SK-N-SH (cell line): ENCODE data around the gene CTTN. TPM values are rescaled to one million over a fixed set of nuclear protein-coding genes. Genes with fewer than 3 reads are reported as not detected.

Source experiments
- CTCF ChIA-PET: fragments of 300-600, 350-600 bp; formaldehyde crosslinking; extraction: SDS; loops from one replicate; lab custom pipeline; 2021; lab: Yijun Ruan, JAX
- POLR2A ChIA-PET: fragments of 350-600 bp; sonication (Branson Sonifier 250); formaldehyde crosslinking; extraction: SDS; loops from one replicate; lab custom pipeline; 2020; ENCODE audit warnings: antibody characterized with exemption, inconsistent platforms; lab: Yijun Ruan, JAX
- DNase-seq: peaks from one replicate; pipeline ENCODE4 v3.0.0; 2012
- H2AFZ ChIP-seq: fragments of 200-600 bp; sonication (generic); 2 replicates; pipeline ENCODE4 v1.8.1; 2016; ENCODE audit warnings: antibody characterized with exemption, mild to moderate bottlenecking, low read depth
- H3F3A ChIP-seq: fragments of 200-600 bp; sonication (generic); replicated peaks from 2 replicates; pipeline ENCODE3; 2016; ENCODE audit warnings: antibody characterized with exemption, mild to moderate bottlenecking; ENCODE audit not compliant: insufficient read depth
- H3K27ac ChIP-seq, 2 experiments: fragments of 200-500 bp in 1 of 2; fragments of 200-600 bp in 1 of 2; sonication (Bioruptor generic) in 1 of 2; sonication (generic), shearing (Covaris generic) in 1 of 2; 2 replicates each; pipeline versions ENCODE4 v1.5.1 to v1.6.1; 2014 to 2016; ENCODE audit warnings: low read depth in 2 of 2, inconsistent platforms in 1 of 2, low read length in 1 of 2, mild to moderate bottlenecking in 1 of 2, mixed read lengths in 1 of 2
- H3K27me3 ChIP-seq: fragments of 200-600 bp; sonication (generic), shearing (Covaris generic); 2 replicates; pipeline ENCODE4 v1.6.1; 2016; ENCODE audit warnings: mixed run types; ENCODE audit not compliant: insufficient read depth
- H3K36me3 ChIP-seq, 2 experiments: fragments of 200-500 bp in 1 of 2; fragments of 200-600 bp in 1 of 2; sonication (Bioruptor generic) in 1 of 2; sonication (generic) in 1 of 2; replicated peaks in 1 of 2; 2 replicates each; pipeline versions ENCODE3 to v1.5.1; 2014 to 2016; ENCODE audit warnings: low read length in 1 of 2, mild to moderate bottlenecking in 1 of 2; ENCODE audit not compliant: insufficient read depth in 2 of 2, control insufficient read depth in 1 of 2
- H3K4me1 ChIP-seq, 2 experiments: fragments of 200-500 bp in 1 of 2; fragments of 200-600 bp in 1 of 2; sonication (Bioruptor generic) in 1 of 2; sonication (generic), shearing (Covaris generic) in 1 of 2; 2 replicates each; pipeline versions ENCODE4 v1.5.1 to v1.6.1; 2014 to 2016; ENCODE audit warnings: low read depth in 1 of 2, low read length in 1 of 2, mixed run types in 1 of 2; ENCODE audit not compliant: insufficient read depth in 2 of 2, control insufficient read depth in 1 of 2
- H3K4me2 ChIP-seq: fragments of 200-600 bp; sonication (generic), shearing (Covaris generic); 2 replicates; pipeline ENCODE4 v1.6.1; 2017; ENCODE audit warnings: mixed run types
- H3K4me3 ChIP-seq, 2 experiments: fragments of 200-500 bp in 1 of 2; fragments of 200-600 bp in 1 of 2; sonication (Bioruptor generic) in 1 of 2; sonication (generic), shearing (Covaris generic) in 1 of 2; 2 replicates each; pipeline versions ENCODE4 v1.5.1 to v1.8.1; 2014 to 2016; ENCODE audit warnings: low read depth in 2 of 2, inconsistent platforms in 1 of 2, low read length in 1 of 2, mild to moderate bottlenecking in 1 of 2, mixed read lengths in 1 of 2, moderate library complexity in 1 of 2
- H3K79me2 ChIP-seq: fragments of 200-600 bp; sonication (generic); 2 replicates; pipeline ENCODE4 v1.8.1; 2017; ENCODE audit warnings: mild to moderate bottlenecking; ENCODE audit not compliant: insufficient read depth
- H3K9ac ChIP-seq: fragments of 200-600 bp; sonication (generic); 2 replicates; pipeline ENCODE4 v1.6.1; 2017; ENCODE audit warnings: mixed run types
- H3K9me2 ChIP-seq: fragments of 200-600 bp; sonication (generic); 2 replicates; pipeline ENCODE4 v1.6.1; 2017; ENCODE audit warnings: mixed run types
- H3K9me3 ChIP-seq: fragments of 200-600 bp; sonication (generic); 2 replicates; pipeline ENCODE4 v1.6.1; 2017; ENCODE audit warnings: mixed run types, mild to moderate bottlenecking, moderate library complexity
- H4K20me1 ChIP-seq: fragments of 200-600 bp; sonication (generic); 2 replicates; pipeline ENCODE4 v1.6.1; 2017; ENCODE audit warnings: mild to moderate bottlenecking, mixed run types; ENCODE audit not compliant: insufficient read depth
- ELF1 ChIP-seq: IDR thresholded peaks from 2 replicates; pipeline ENCODE4 v1.4.0; 2012
- EP300 ChIP-seq, 2 experiments: IDR thresholded peaks; 2 replicates each; pipeline versions ENCODE4 v1.4.0 to v1.6.1; 2012; ENCODE audit warnings: borderline replicate concordance in 1 of 2, low read depth in 1 of 2, low read length in 1 of 2
- EZH2phosphoT487 ChIP-seq: fragments of 200-600 bp; sonication (generic); IDR thresholded peaks from 2 replicates; pipeline ENCODE4 v1.6.1; 2017; ENCODE audit warnings: low read depth, mixed run types, mild to moderate bottlenecking, antibody characterized with exemption, moderate library complexity, borderline replicate concordance
- FOXJ3 ChIP-seq: sonication (generic); formaldehyde crosslinking; IDR thresholded peaks from 2 replicates; pipeline ENCODE4 v1.5.1; 2020; ENCODE audit warnings: mild to moderate bottlenecking, missing genetic modification reagents
- GATA2 ChIP-seq: sonication (generic); formaldehyde crosslinking; IDR thresholded peaks from 2 replicates; pipeline ENCODE4 v1.5.0; 2020; ENCODE audit warnings: mild to moderate bottlenecking, missing genetic modification reagents
- NRF1 ChIP-seq: IDR thresholded peaks from 2 replicates; pipeline ENCODE4 v1.6.1; 2012; ENCODE audit warnings: low read depth, mild to moderate bottlenecking, low read length
- POLR2AphosphoS5 ChIP-seq: IDR thresholded peaks from 2 replicates; pipeline ENCODE4 v1.6.1; 2012; ENCODE audit warnings: low read depth, low read length
- RAD21 ChIP-seq: IDR thresholded peaks from 2 replicates; pipeline ENCODE4 v1.6.1; 2012; ENCODE audit warnings: mild to moderate bottlenecking, low read length
- SMC3 ChIP-seq: IDR thresholded peaks from 2 replicates; pipeline ENCODE4 v1.6.1; 2012; ENCODE audit warnings: low read depth, low read length, improper control_type of control experiment
- TAF1 ChIP-seq: IDR thresholded peaks from 2 replicates; pipeline ENCODE4 v1.6.1; 2012; ENCODE audit warnings: low read depth, mild to moderate bottlenecking, low read length, moderate library complexity, borderline replicate concordance
- WGBS: methylation state at CpG from one replicate; pipeline ENCODE4 v1.1.6; 2017; ENCODE audit warnings: low lambda C conversion rate; 5-methylcytosine and 5-hydroxymethylcytosine counted together
- polyA plus RNA-seq, 3 experiments: library from polyadenylated mRNA; depleted of rRNA; stranded (reverse); fragments of >200 nt; gene quantifications; 2 replicates each; pipeline ENCODE4 v1.2.3, GENCODE V29; 2012
- TF ChIP-seq, protein P1 (sequence below): IDR thresholded peaks from 2 replicates; pipeline ENCODE4 v1.4.0; 2012; ENCODE audit warnings: low read depth, borderline replicate concordance

The CTTN gene
- polyA plus RNA-seq, 1 of the 3 experiments (the other 2 are of a cell fraction): 243 TPM

DNA sequence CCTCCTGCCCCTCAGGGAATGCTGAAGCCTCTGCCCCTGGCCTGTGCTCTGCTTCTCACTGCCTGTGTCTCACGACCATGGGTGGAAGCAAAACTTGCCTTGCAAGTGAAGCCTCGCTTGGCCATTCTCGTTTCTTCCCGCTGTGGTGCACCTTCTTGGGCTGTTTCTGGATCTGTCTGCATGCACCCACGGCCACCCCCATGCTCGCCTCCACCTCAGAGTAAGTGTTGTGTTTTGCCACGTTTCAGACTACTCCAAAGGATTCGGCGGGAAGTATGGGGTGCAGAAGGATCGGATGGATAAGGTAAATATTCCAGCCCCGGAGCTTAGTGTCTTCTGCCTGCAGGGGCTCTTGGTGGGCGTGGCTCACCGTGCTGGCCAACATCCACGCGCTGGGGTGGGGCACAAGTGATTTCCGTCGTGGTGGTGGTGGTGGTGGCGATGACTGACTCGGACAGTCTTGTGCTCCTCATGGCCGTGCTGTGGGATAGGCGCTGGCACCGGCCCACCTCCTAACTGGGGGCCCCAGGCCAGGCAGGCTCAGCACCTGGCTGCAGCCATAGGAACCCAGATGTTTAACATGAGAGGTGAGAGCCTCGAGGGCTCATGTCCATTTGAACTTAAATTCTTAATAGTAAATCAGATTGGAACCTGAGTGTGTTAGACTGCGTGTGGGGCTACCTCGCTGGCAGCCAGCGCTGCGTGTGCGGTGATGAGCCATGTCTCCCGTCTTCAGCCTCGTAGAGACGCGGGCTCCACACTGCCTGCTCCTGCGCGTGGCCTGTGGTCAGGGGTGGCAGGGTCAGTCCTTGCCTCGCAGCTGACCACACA is 24.6 kb downstream of the CTTN start:
- POLR2A ChIA-PET: no interaction called here
- Histone ChIP-seq H3K9ac (no peak overlapping the region), H3F3A (peaks cover 12% of the 10 kb centered on the region), H3K4me2 (no peak overlapping the region), H3K79me2 (peaks cover 47% of the 10 kb centered on the region), H3K9me3 (no peaks in the 10 kb centered on the region), H3K27me3 (no peaks in the 10 kb centered on the region), H3K36me3 (peaks cover 65 to 75% of the 10 kb centered on the region in 2 experiments), H3K4me3 (no peak overlapping the region), H3K27ac (no peak overlapping the region; a peak in 1 of 4 replicates), H2AFZ (no peak overlapping the region), H4K20me1 (peaks cover 59% of the 10 kb centered on the region), H3K4me1 (no peaks in the 10 kb centered on the region; a peak in 1 of 4 replicates), H3K9me2 (no peaks in the 10 kb centered on the region)
- CTCF ChIA-PET: no interaction called here
- no peak for TF ChIP-seq FOXJ3 (CRISPR knock-in tag)
- no peak for DNase-seq
- 96% methylated on average over 32 of the region's 35 CpGs for WGBS

DNA sequence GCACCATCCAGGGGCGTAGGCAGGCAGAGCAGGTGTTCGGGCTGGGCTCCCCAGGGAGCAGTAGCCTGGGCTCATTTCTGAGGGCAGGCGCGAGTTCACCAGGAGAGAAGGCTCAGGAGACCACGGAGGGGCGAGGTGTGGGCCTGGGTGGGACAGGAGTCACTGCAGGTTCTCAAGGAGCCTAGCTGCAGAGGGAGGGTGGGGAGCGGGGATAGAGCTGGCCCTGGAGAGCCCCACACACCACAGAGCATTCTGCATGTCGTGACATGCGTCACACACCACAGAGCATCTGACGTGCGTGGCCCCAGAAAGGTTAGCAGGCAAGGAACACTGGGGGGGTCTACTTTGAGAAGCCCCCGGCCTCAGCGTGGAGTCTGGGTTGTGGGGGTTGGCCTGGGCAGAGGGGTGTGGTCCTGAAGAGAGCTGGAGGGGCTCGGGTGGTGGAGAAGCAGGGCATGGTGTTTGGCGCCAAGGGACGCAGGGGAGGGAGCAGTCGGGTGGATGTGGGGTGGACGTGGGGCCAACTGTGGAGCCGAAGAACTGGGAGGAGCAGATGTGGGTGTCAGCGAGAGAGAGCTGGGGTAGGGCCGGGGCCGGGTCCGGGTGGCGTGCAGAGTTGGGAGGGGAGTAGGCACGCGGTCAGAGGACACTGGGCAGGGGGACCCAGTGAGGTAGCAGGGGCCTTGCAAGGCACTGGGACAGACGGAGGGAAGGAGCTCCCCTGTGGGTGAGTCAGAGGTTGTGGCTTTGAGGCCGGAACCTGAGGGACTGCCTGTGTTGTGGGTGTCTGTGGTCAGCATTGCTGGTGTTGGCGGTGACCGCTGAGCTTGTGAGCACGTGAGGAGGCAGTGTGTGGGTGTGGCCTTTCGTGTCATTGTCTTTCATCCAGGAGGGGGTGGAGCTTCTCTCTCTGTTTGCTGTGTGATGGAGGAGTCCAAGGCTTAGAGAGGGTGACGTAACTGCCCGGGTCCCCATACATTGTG is 25.5 kb downstream of the CTTN start:
- Histone ChIP-seq H2AFZ (no peak overlapping the region), H3K79me2 (peaks cover 48% of the 10 kb centered on the region), H3K36me3 (peaks cover 64 to 70% of the 10 kb centered on the region in 2 experiments), H3K9me2 (no peaks in the 10 kb centered on the region), H4K20me1 (peaks cover 60% of the 10 kb centered on the region), H3K9ac (no peak overlapping the region), H3K27ac (no peak overlapping the region; a peak in 1 of 4 replicates), H3K4me2 (no peak overlapping the region), H3K27me3 (no peaks in the 10 kb centered on the region), H3K4me3 (no peak overlapping the region), H3F3A (peaks cover 12% of the 10 kb centered on the region), H3K9me3 (no peaks in the 10 kb centered on the region), H3K4me1 (no peaks in the 10 kb centered on the region)
- DNase-seq: no peak
- 94% methylated on average over 33 of the region's 34 CpGs for WGBS
- POLR2A ChIA-PET: no interaction called here
- CTCF ChIA-PET: no interaction called here
- TF ChIP-seq GATA2: no peak
- no peak for TF ChIP-seq RAD21
- TF ChIP-seq, protein P1, sequence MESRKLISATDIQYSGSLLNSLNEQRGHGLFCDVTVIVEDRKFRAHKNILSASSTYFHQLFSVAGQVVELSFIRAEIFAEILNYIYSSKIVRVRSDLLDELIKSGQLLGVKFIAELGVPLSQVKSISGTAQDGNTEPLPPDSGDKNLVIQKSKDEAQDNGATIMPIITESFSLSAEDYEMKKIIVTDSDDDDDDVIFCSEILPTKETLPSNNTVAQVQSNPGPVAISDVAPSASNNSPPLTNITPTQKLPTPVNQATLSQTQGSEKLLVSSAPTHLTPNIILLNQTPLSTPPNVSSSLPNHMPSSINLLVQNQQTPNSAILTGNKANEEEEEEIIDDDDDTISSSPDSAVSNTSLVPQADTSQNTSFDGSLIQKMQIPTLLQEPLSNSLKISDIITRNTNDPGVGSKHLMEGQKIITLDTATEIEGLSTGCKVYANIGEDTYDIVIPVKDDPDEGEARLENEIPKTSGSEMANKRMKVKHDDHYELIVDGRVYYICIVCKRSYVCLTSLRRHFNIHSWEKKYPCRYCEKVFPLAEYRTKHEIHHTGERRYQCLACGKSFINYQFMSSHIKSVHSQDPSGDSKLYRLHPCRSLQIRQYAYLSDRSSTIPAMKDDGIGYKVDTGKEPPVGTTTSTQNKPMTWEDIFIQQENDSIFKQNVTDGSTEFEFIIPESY: no peak
- TF ChIP-seq EZH2phosphoT487: no peak
- TF ChIP-seq POLR2AphosphoS5: no peak
- no peak for TF ChIP-seq SMC3
- no peak for TF ChIP-seq EP300 (IDR thresholded peaks at IDR 0.05; ENCODE audit: borderline replicate concordance in 1 of 2, low read depth in 1 of 2, low read length in 1 of 2)
- TF ChIP-seq ELF1: no peak
- no peak for TF ChIP-seq TAF1
- TF ChIP-seq NRF1: no peak
